Measurements from ENCODE around the gene ZNF22. TPM values are rescaled to one million over a fixed set of nuclear protein-coding genes. Genes with fewer than 3 reads are reported as not detected.

Gene ZNF22
- total RNA-seq, 1 experiment from 2014 or later, result 13.5 TPM

GRCh38 chr10:45006276-45007030, 5.7 kb downstream of the ZNF22 start:
- DNase-seq (ENCODE audit: low read depth, low spot score), result no peak
- H3K9me2 ChIP-seq (ENCODE audit: insufficient read depth), result no peaks in the 10 kb centered on the region
- TF ChIP-seq POLR2A (IDR thresholded peaks at IDR 0.05; ENCODE audit: borderline replicate concordance, extremely low read depth, insufficient read depth, insufficient read length) (no peak), ZBTB33 (IDR thresholded peaks at IDR 0.05; ENCODE audit: extremely low read depth, insufficient replicate concordance, low read length) (no peak)
- H3K27me3 ChIP-seq (ENCODE audit: insufficient read depth, low read length), result no peaks in the 10 kb centered on the region
- intact Hi-C loops (cut with micrococcal nuclease), result loop anchor here (5.0 to 10.0 kb wide), 4 partner anchors 228 to 1218 kb away; no protein-coding TSS in a partner anchor
- no TSS peak for BruUV-seq (replicated peaks)
- H3K9ac ChIP-seq (ENCODE audit: low read length), result no peak overlapping the region
- no peaks in the 10 kb centered on the region for H3K9me3 ChIP-seq (ENCODE audit: control insufficient read depth in 1 of 2, insufficient read depth in 1 of 2, low read depth in 1 of 2, low read length in 2 of 2)
- ChIA-PET CTCF (no interaction called here), RAD21 (ENCODE audit: low non-redundant PET in 1 of 2, low total read pairs in 2 of 2, uncharacterized antibody in 2 of 2, unreplicated experiment in 2 of 2) (no interaction called here), POLR2A (interaction anchor here (1.5 kb wide), 1 partner anchor 25 kb away, joined by 3 read pairs; no protein-coding TSS in a partner anchor)
- H3K79me2 ChIP-seq (ENCODE audit: insufficient read depth, low read length), result peaks cover 22% of the 10 kb centered on the region
- H3K27ac ChIP-seq (ENCODE audit: low read depth, low read length), result no peak overlapping the region
- no peaks in the 10 kb centered on the region for H4K20me1 ChIP-seq (ENCODE audit: insufficient read depth)
- H3K4me3 ChIP-seq (replicated peaks in 1 of 2; ENCODE audit: low read depth in 1 of 2, low read length in 2 of 2), result no peak overlapping the region
- H2AFZ ChIP-seq (ENCODE audit: low read depth, low read length, poor library complexity, severe bottlenecking), result no peak overlapping the region
- H3K4me2 ChIP-seq (ENCODE audit: low read length), result no peak overlapping the region
- peaks cover 0 to 5% of the 10 kb centered on the region in 2 experiments; a peak in 2 of 4 replicates for H3K4me1 ChIP-seq (ENCODE audit: control insufficient read depth in 1 of 2, insufficient read depth in 2 of 2, low read length in 2 of 2)
- ATAC-seq, result no peak
- H3K36me3 ChIP-seq (ENCODE audit: control insufficient read depth in 1 of 2, insufficient read depth in 2 of 2, low read length in 2 of 2), result no peaks in the 10 kb centered on the region

- ATAC-seq (peak; percentile 98), DNase-seq (ENCODE audit: low read depth, low spot score) (peak; percentile 87)
- intact Hi-C loops (cut with micrococcal nuclease), result loop anchor here (2.0 to 10.0 kb wide), 5 partner anchors 226 to 1216 kb away; no protein-coding TSS in a partner anchor
- no peak overlapping the region for H2AFZ ChIP-seq (ENCODE audit: low read depth, low read length, poor library complexity, severe bottlenecking)
- no peak overlapping the region for H3K9ac ChIP-seq (ENCODE audit: low read length)
- POLR2A ChIA-PET, result no interaction called here
- no peak overlapping the region for H3K27ac ChIP-seq (ENCODE audit: low read depth, low read length)
- no peaks in the 10 kb centered on the region for H3K9me2 ChIP-seq (ENCODE audit: insufficient read depth)
- no peaks in the 10 kb centered on the region for H3K9me3 ChIP-seq (ENCODE audit: control insufficient read depth in 1 of 2, insufficient read depth in 1 of 2, low read depth in 1 of 2, low read length in 2 of 2)
- no TSS peak for BruUV-seq (replicated peaks)
- peak overlapping the region; percentile 33; the same call in 1 of the 2 replicates for H3K4me2 ChIP-seq (ENCODE audit: low read length)
- RAD21 ChIA-PET (ENCODE audit: low non-redundant PET in 1 of 2, low total read pairs in 2 of 2, uncharacterized antibody in 2 of 2, unreplicated experiment in 2 of 2), result no interaction called here
- H4K20me1 ChIP-seq (ENCODE audit: insufficient read depth), result no peaks in the 10 kb centered on the region
- no peaks in the 10 kb centered on the region for H3K36me3 ChIP-seq (ENCODE audit: control insufficient read depth in 1 of 2, insufficient read depth in 2 of 2, low read length in 2 of 2)
- 0 out of 2 replicates have a peak, but pooled peaks cover under 1% of the 10 kb centered on the region for H3K79me2 ChIP-seq (ENCODE audit: insufficient read depth, low read length)
- CTCF ChIA-PET, result interaction anchor here (1.6 kb wide), 1 partner anchor 227 kb away, joined by 4 read pairs; no protein-coding TSS in a partner anchor
- H3K4me3 ChIP-seq (replicated peaks in 1 of 2; ENCODE audit: low read depth in 1 of 2, low read length in 2 of 2), result no peak overlapping the region
- H3K27me3 ChIP-seq (ENCODE audit: insufficient read depth, low read length), result no peaks in the 10 kb centered on the region
- peaks cover 0 to 5% of the 10 kb centered on the region in 2 experiments; a peak in 2 of 4 replicates for H3K4me1 ChIP-seq (ENCODE audit: control insufficient read depth in 1 of 2, insufficient read depth in 2 of 2, low read length in 2 of 2)
- TF ChIP-seq CEBPB (IDR thresholded peaks at IDR 0.05; ENCODE audit: low read depth) (no peak), MAX (IDR thresholded peaks at IDR 0.05) (0 out of 2 replicates have a peak, but pooled peaks have one; percentile 28), CBX3 (IDR thresholded peaks at IDR 0.05; ENCODE audit: low read depth) (0 out of 2 replicates have a peak, but pooled peaks have one; percentile 65), SP1 (IDR thresholded peaks at IDR 0.05; ENCODE audit: low read depth) (no peak), REST (IDR thresholded peaks at IDR 0.05; ENCODE audit: low read depth) (no peak), ZBTB33 (IDR thresholded peaks at IDR 0.05; ENCODE audit: extremely low read depth, insufficient replicate concordance, low read length) (no peak), POLR2AphosphoS5 (IDR thresholded peaks at IDR 0.05; ENCODE audit: low read depth, low read length) (no peak)
Observed at GRCh38 chr10:45008524-45009161, 7.9 kb downstream of the ZNF22 start.
